Calu3 (cell line): ENCODE data around the gene ADARB1. TPM values are rescaled to one million over a fixed set of nuclear protein-coding genes. Genes with fewer than 3 reads are reported as not detected.

ENCODE experiments used
- BruUV-seq: library from RNA; stranded (reverse); fragments of 400-500 nt; replicated peaks from 2 replicates; lab custom pipeline; 2021; lab: Mats Ljungman, UMichigan
- CTCF ChIA-PET: fragments of 300-600 bp; sonication (Branson Sonifier 250); formaldehyde crosslinking; loops from one replicate; lab custom pipeline; 2022; ENCODE audit warnings: antibody characterized with exemption; lab: Charles Lee
- DNase-seq: peaks from one replicate; pipeline ENCODE4 v3.0.0; 2022
- H3K27ac Mint-ChIP-seq: one replicate; pipeline ENCODE4 v1.8.0; 2022; ENCODE audit warnings: mixed read lengths; ENCODE audit not compliant: unreplicated experiment
- H3K27me3 Mint-ChIP-seq: one replicate; pipeline ENCODE4 v1.8.0; 2022; ENCODE audit warnings: mixed read lengths; ENCODE audit not compliant: unreplicated experiment
- H3K36me3 Mint-ChIP-seq: one replicate; pipeline ENCODE4 v1.8.0; 2022; ENCODE audit warnings: mild to moderate bottlenecking, moderate library complexity, mixed read lengths; ENCODE audit not compliant: insufficient read depth, unreplicated experiment
- H3K4me1 Mint-ChIP-seq: one replicate; pipeline ENCODE4 v1.8.0; 2022; ENCODE audit warnings: mild to moderate bottlenecking, low read depth, mixed read lengths; ENCODE audit not compliant: unreplicated experiment
- H3K4me3 Mint-ChIP-seq: one replicate; pipeline ENCODE4 v1.8.0; 2022; ENCODE audit warnings: mild to moderate bottlenecking, low read depth, moderate library complexity, mixed read lengths; ENCODE audit not compliant: unreplicated experiment
- H3K9me3 Mint-ChIP-seq: one replicate; pipeline ENCODE4 v1.8.0; 2022; ENCODE audit warnings: low read depth, mixed read lengths; ENCODE audit not compliant: unreplicated experiment
- intact Hi-C: fragments of 100-400 bp; cut with micrococcal nuclease; formaldehyde crosslinking; loops from one replicate; pipeline ENCODE4 v1.10.0; 2022; ENCODE audit not compliant: unreplicated experiment
- total RNA-seq: library from RNA; stranded (reverse); gene quantifications from 2 replicates; pipeline ENCODE4 v1.2.3, GENCODE V29; 2022
- TF ChIP-seq, protein P1 (sequence below): fragments of 200-600 bp; IDR thresholded peaks from one replicate; pipeline ENCODE4 v1.8.0; 2022; ENCODE audit warnings: antibody characterized with exemption; ENCODE audit not compliant: unreplicated experiment

ADARB1 gene
- total RNA-seq, 1 experiment from 2014 or later: 2.8 TPM

DNA sequence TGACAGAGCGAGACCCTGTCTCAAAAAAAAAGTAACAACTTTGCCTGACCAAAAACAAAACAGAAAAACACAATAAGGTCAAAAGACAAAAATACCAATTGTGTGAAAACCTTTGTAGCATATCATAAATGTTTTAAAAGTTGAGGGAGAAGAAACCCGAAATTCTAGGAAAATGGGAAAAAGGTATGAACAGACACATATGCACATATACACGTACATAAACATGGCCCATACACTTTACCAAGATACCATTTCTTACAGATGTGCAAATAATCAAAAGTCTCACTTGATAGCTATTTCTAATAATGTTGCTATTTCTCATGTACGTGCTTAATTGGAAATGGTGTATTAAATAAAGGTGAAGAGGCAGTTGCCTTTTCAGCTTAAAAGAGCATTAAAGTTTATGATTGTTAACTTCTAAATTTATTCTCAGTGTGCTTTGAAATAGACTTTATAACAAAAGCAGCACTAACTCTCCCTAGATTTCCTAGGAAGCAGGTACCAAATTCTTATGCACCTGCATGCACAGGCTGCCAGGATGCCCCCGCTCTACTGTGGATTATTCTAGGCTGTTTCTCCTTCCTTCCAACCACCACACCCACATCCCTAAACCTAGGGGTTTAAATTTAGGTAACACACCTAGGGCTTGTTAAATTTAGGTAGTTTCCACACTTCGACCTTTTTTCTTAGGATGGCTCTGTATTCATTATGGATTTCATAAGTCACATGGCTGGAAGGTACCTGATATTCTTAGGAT lies 33.8 kb downstream of the ADARB1 start:
- no peak for DNase-seq
- H3K36me3 Mint-ChIP-seq: no peaks in the 10 kb centered on the region
- CTCF ChIA-PET: no interaction called here
- intact Hi-C loops: no loop called here
- TF ChIP-seq, protein P1, sequence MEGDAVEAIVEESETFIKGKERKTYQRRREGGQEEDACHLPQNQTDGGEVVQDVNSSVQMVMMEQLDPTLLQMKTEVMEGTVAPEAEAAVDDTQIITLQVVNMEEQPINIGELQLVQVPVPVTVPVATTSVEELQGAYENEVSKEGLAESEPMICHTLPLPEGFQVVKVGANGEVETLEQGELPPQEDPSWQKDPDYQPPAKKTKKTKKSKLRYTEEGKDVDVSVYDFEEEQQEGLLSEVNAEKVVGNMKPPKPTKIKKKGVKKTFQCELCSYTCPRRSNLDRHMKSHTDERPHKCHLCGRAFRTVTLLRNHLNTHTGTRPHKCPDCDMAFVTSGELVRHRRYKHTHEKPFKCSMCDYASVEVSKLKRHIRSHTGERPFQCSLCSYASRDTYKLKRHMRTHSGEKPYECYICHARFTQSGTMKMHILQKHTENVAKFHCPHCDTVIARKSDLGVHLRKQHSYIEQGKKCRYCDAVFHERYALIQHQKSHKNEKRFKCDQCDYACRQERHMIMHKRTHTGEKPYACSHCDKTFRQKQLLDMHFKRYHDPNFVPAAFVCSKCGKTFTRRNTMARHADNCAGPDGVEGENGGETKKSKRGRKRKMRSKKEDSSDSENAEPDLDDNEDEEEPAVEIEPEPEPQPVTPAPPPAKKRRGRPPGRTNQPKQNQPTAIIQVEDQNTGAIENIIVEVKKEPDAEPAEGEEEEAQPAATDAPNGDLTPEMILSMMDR: no peak
- no peak overlapping the region for H3K4me3 Mint-ChIP-seq
- no peak overlapping the region for H3K27ac Mint-ChIP-seq
- peaks cover 13% of the 10 kb centered on the region for H3K4me1 Mint-ChIP-seq
- peaks cover 13% of the 10 kb centered on the region for H3K27me3 Mint-ChIP-seq
- BruUV-seq: no TSS peak
- no peaks in the 10 kb centered on the region for H3K9me3 Mint-ChIP-seq

DNA sequence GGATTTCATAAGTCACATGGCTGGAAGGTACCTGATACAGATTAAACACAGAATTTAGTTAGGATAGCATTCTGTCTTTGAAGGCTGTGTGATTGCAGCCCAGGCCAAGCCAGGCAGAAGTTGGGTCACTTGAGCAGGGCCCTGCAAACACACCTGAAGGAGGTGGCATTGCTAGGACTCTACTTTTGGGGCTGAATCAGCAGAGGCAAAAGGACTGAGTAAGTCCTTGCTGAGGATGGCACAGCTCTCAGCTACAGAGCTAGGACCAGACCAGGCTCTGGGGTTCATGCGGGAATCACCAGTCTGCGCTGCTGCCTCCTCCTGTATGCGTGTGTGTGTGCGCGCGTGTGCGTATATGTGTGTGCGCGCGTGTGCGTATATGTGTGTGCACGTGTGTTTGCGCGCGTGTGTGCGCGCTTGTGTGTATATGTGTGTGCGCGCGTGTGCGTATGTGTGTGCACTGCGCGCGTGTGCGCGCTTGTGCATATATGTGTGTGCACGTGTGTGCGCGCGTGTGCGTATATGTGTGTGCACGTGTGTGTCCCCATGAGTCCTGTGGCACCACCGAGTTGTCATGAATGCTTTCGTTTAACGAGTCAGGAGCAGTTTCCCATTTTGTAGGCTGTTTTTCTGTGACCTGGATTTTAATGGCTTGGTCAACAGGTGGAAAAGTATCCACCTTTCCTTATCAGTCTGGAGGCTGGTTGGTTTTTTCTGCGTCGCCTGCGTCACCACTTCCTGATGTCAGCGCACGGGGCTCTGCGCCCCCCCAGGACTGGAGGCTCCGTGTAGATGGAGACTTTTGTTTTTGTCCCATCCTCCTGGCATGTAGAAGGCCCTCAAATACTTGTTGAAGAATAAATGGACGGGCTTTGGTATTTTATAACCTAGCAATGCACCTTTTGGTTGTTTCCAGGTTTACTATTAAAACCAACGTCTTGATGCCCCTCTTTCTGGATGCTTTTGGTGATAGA lies 34.7 kb downstream of the ADARB1 start:
- BruUV-seq: no TSS peak
- peaks cover 13% of the 10 kb centered on the region for H3K27me3 Mint-ChIP-seq
- H3K4me1 Mint-ChIP-seq: peaks cover 9% of the 10 kb centered on the region

DNA sequence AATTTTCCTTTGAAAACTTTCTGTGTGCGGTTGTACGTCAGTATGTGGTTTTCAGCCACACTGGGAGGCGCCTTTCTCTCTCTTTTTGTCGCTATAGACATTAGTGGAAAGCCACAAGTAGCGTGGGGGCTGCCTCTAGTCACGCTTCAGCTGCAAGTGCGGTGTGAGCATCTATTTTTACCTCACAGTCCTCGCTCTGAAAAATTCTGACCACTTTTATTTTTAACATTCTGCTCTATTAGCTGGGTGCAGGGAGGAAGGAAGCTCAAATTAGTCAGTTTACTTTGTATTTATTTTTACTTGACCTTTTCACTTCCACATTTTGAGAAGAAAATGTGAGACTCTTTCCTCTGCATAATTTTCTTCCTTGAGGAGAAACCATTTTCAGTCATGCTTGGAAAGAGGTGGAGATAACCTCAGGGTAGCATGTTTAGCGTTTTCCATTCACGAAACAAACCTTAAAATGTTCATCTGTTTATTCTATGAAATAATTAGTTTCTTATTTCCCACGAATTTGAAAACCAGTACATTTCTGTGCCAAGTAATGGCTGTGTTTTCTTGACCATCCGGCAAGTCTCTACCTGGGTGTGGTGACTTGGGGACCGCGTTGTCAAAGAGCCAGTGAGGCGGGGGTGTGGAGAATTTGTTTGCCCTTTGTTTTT lies 35.6 kb downstream of the ADARB1 start:
- H3K27ac Mint-ChIP-seq: no peak overlapping the region
- BruUV-seq: no TSS peak
- DNase-seq: no peak
- H3K36me3 Mint-ChIP-seq: no peaks in the 10 kb centered on the region
- no peak overlapping the region for H3K4me3 Mint-ChIP-seq
- intact Hi-C loops: no loop called here
- peaks cover 20% of the 10 kb centered on the region for H3K27me3 Mint-ChIP-seq
- CTCF ChIA-PET: no interaction called here
- TF ChIP-seq, protein P1: no peak
- H3K9me3 Mint-ChIP-seq: no peaks in the 10 kb centered on the region
- peaks cover under 1% of the 10 kb centered on the region for H3K4me1 Mint-ChIP-seq

More for the DNA sequence above, 34.7 kb downstream of the ADARB1 start:
- CTCF ChIA-PET: no interaction called here
- TF ChIP-seq, protein P1: no peak
- Mint-ChIP-seq H3K36me3 (no peaks in the 10 kb centered on the region), H3K4me3 (no peak overlapping the region), H3K9me3 (no peaks in the 10 kb centered on the region), H3K27ac (no peak overlapping the region)
- intact Hi-C loops: no loop called here
- no peak for DNase-seq

DNA sequence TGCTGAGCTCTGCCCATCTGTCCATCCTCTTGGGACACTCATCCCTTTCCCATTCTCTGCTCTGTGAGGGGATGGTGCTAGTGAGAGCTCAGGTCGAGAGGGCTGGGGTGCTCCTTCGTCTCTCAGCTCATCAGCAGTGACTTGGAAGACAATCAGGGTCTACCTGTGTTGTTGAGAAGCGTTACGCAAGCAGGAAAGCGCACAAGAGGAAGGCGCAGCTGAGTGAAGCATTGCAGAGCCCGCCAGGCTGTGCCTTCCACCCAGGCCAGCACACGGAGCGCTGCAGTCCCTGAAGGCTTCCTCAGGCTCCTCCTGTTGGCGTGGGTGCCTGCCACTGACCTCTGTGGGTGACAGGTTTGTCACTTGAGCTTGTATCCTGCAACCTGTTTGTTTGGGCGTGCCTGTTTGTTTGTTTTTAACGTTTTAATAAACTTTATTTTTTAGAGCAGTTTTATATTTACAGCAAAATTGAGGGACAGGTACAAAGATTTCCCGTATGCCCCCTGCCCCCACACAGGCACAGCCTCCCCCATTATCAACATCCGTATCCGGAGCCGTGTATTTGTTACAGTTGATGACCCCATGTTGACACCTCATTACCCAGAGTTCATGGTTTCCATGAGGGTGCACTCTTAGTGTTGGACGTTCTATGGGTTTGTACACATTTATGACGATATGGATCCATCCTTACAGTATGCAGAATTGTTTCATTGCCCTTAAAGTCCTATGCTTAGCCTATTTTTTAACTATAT lies 36.7 kb downstream of the ADARB1 start:
- H3K27ac Mint-ChIP-seq: no peak overlapping the region
- no peak overlapping the region for H3K4me3 Mint-ChIP-seq
- H3K9me3 Mint-ChIP-seq: no peaks in the 10 kb centered on the region
- no peaks in the 10 kb centered on the region for H3K4me1 Mint-ChIP-seq
- H3K27me3 Mint-ChIP-seq: peaks cover 24% of the 10 kb centered on the region
- TF ChIP-seq, protein P1: no peak
- BruUV-seq: no TSS peak
- CTCF ChIA-PET: no interaction called here
- H3K36me3 Mint-ChIP-seq: no peaks in the 10 kb centered on the region
- intact Hi-C loops: no loop called here
- DNase-seq: no peak
